ENCODE results near the gene MFSD2A.
"Not testable (repeated sequence)": the region's sequence is repeated elsewhere in the genome, so short reads cannot be mapped to it uniquely, and the experiment has no call there.

The MFSD2A gene

GRCh38 chr1:39954870-39955546 is at the start of gene MFSD2A:
Gene MFSD2A (plus strand): TSS chr1:39955145. CDS start chr1:39955293, 148 bp downstream.
- DNase-seq, result peak; percentile 96
- ATAC-seq, result peak; percentile 94

- no peak for DNase-seq
- ATAC-seq, result no peak
Observed at GRCh38 chr1:39905172-39905571, 49.8 kb upstream of the MFSD2A start.

GRCh38 chr1:39907528-39908453 is 47.2 kb upstream of the MFSD2A start:
- ATAC-seq (no peak), DNase-seq (no peak)

GRCh38 chr1:39908534-39908933 is 46.4 kb upstream of the MFSD2A start:
- no peak for DNase-seq
- no peak for ATAC-seq

- ATAC-seq, result no peak
- DNase-seq, result no peak
Observed at GRCh38 chr1:39910263-39910662, 44.7 kb upstream of the MFSD2A start.

GRCh38 chr1:39913136-39913535 is 41.8 kb upstream of the MFSD2A start:
- not testable (repeated sequence) for DNase-seq, ATAC-seq

GRCh38 chr1:39915499-39916129 is 39.3 kb upstream of the MFSD2A start:
- ATAC-seq, result no peak
- DNase-seq, result no peak

- ATAC-seq (no peak), DNase-seq (no peak)
Observed at GRCh38 chr1:39917825-39918224, 37.1 kb upstream of the MFSD2A start.

- ATAC-seq (peak; percentile 92), DNase-seq (peak; percentile 51)
Observed at GRCh38 chr1:39919545-39919944, 35.4 kb upstream of the MFSD2A start.

GRCh38 chr1:39922251-39922688 is 32.7 kb upstream of the MFSD2A start:
- no peak for DNase-seq
- ATAC-seq, result no peak

GRCh38 chr1:39925721-39926342 is 29.1 kb upstream of the MFSD2A start:
- no peak for DNase-seq
- ATAC-seq, result no peak

- ATAC-seq (no peak), DNase-seq (no peak)
Observed at GRCh38 chr1:39926343-39926793, 28.6 kb upstream of the MFSD2A start.

GRCh38 chr1:39926820-39927219 is 28.1 kb upstream of the MFSD2A start:
- ATAC-seq, result no peak
- no peak for DNase-seq

GRCh38 chr1:39927538-39927937 is 27.4 kb upstream of the MFSD2A start:
- ATAC-seq, result no peak
- DNase-seq, result no peak

- ATAC-seq (no peak), DNase-seq (no peak)
Observed at GRCh38 chr1:39928809-39929587, 25.9 kb upstream of the MFSD2A start.

GRCh38 chr1:39933956-39934941 is 20.7 kb upstream of the MFSD2A start:
- DNase-seq, result no peak
- no peak for ATAC-seq

- DNase-seq, result no peak
Observed at GRCh38 chr1:39936724-39937491, 18.0 kb upstream of the MFSD2A start.

GRCh38 chr1:39938856-39939255 is 16.1 kb upstream of the MFSD2A start:
- ATAC-seq, result no peak
- no peak for DNase-seq

More at GRCh38 chr1:39936724-39937491, 18.0 kb upstream of the MFSD2A start:
- no peak for ATAC-seq

GRCh38 chr1:39940253-39940652 is 14.7 kb upstream of the MFSD2A start:
- no peak for ATAC-seq
- no peak for DNase-seq
